ENCODE data around the gene NPIPA5.
"Not testable (repeated sequence)": the region's sequence is repeated elsewhere in the genome, so short reads cannot be mapped to it uniquely, and the experiment has no call there.

Gene NPIPA5

DNA sequence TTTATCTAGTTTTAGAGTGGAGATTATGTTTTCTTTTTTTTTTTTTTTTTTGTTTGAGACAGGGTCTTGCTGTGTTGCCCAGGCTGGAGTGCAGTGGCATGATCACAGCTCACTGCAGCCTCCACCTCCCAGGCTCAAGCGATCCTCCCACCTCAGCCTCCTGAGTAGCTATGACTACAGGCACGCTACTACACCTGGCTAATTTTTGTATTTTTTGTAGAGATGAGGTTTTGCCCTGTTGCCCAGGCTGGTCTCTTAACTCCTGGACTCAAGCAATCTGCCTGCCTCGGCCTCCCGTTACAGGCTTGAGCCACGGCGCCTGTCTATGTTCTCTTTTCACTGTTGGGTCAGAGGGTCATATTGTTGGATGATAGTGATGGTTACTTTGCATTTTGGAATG is 22.2 kb upstream of the NPIPA5 start:
- H3K9me3 ChIP-seq; H3K4me3 ChIP-seq; H3K27me3 ChIP-seq (ENCODE audit: low read depth); DNase-seq (ENCODE audit: low spot score in 2 of 2); in situ Hi-C loops (cut with MboI; ENCODE audit: low sequenced_read_pairs); H3K4me1 ChIP-seq: not testable (repeated sequence)
- peaks cover 11% of the 10 kb centered on the region for H3K36me3 ChIP-seq (replicated peaks)

DNA sequence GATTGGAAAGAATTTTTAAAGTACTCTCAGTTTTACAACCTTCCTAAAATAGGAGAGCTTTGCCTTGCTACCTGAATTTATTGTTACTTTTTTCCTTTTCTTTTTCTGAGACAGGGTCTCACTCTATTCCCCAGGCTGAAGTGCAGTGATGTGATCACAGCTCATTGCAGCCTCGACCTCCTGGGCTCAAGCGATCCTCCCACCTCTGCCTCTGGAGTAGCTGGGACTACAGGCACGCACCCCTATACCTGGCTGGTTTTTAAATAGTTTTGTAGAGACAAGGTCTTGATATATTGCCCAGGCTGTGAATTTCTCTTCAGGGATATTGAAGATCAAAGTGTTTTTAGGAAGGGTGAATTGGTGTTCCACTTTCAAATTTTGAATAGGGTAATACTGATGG is 21.2 kb upstream of the NPIPA5 start:
- Histone ChIP-seq H3K4me3 (no peak overlapping the region), H3K27me3 (ENCODE audit: low read depth) (no peaks in the 10 kb centered on the region), H3K36me3 (replicated peaks) (peaks cover 11% of the 10 kb centered on the region), H3K9me3 (no peaks in the 10 kb centered on the region), H3K4me1 (no peaks in the 10 kb centered on the region)
- DNase-seq (ENCODE audit: low spot score in 2 of 2), result no peak
- in situ Hi-C loops (cut with MboI; ENCODE audit: low sequenced_read_pairs), result no loop called here

DNA sequence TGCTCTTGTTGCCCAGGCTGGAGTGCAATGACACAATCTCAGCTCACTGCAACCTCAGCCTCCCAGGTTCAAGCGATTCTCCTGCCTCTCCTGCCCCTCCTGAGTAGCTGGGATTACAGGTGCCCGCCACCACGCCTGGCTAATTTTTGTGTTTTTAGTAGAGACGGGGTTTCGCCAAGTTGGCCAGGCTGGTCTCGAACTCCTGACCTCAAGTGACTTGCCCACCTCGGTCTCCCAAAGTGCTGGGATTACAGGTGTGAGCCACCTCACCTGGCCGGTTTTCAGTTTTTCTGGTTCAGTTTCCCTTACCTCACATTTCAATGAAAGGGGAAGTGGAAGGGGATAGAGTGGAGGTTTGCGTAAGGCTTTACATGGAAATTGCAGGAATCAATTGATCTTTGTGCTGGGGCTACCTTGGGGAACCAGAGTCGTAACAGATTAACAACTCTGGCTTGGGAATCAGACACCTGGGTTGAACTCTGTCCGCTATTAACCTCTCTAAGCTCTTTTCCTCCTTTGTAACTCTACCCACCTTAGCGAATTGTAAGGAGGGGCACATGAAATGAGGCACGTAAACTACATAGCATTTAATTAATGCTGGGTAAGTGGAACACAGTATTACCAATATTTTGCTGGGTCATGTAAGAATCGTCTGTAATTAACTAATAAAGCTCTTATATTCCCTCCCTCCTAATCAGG is 20.7 kb upstream of the NPIPA5 start:
- Histone ChIP-seq H3K4me3 (no peak overlapping the region), H3K27me3 (ENCODE audit: low read depth) (no peaks in the 10 kb centered on the region), H3K9me3 (no peaks in the 10 kb centered on the region), H3K36me3 (replicated peaks) (peaks cover 11% of the 10 kb centered on the region), H3K4me1 (no peaks in the 10 kb centered on the region)
- in situ Hi-C loops (cut with MboI; ENCODE audit: low sequenced_read_pairs), result no loop called here
- no peak for DNase-seq (ENCODE audit: low spot score in 2 of 2)

DNA sequence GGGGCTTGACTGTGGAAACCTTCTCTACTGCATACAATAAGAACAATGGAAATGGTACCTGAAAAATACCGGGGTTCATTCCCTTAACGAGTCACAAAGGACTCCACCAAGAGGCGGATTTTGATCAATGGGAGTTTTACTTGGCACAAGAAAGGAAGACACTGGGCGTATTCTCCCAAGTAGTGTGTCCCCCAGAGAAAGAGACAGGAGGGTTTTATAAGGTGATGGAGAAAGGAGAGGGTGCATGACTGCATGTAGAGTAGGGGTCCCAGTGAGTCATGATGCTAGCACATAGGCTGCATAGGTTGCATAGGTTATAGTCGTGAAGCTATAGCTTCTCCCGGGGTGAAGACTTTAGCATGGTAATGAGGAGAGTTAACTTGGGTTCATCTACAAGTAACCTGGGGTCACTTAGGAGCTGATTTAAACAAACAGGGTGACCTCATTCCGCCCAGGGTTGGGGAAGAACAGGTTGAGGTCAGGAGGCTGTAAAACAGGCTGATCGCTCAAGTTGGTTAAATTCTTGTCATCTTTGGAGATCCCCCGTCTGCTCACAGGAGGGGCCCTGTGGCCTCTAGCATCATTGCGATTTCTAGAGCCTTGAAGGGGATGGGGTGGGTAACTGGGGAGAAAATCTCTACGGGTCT is 19.0 kb upstream of the NPIPA5 start:
- Histone ChIP-seq H3K27me3 (ENCODE audit: low read depth) (no peaks in the 10 kb centered on the region), H3K36me3 (replicated peaks) (peaks cover 7% of the 10 kb centered on the region), H3K4me3 (peak overlapping the region; percentile 44; the same call in 1 of the 2 replicates), H3K4me1 (no peaks in the 10 kb centered on the region), H3K9me3 (no peaks in the 10 kb centered on the region)
- in situ Hi-C loops (cut with MboI; ENCODE audit: low sequenced_read_pairs), result no loop called here
- DNase-seq (ENCODE audit: low spot score in 2 of 2), result no peak

DNA sequence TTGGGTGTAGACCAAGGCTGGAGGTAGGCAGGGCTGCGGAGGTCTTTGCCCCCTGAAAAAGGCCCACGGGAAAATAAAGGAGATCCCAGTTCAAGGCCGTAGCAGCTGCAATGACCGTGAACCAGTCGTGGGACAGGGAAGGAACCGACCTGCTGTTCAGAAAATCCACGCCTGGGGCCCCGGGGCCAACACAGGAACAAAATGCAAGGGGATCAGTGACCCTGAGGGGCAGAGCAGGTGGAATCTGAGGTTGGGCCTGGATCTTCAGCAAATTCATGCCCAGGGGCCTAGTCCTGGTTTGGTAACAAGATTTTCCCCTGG is 18.4 kb upstream of the NPIPA5 start:
- H3K27me3 ChIP-seq (ENCODE audit: low read depth); DNase-seq (ENCODE audit: low spot score in 2 of 2); in situ Hi-C loops (cut with MboI; ENCODE audit: low sequenced_read_pairs); H3K36me3 ChIP-seq (replicated peaks); H3K4me1 ChIP-seq; H3K9me3 ChIP-seq: not testable (repeated sequence)
- peak overlapping the region; percentile 44 for H3K4me3 ChIP-seq

DNA sequence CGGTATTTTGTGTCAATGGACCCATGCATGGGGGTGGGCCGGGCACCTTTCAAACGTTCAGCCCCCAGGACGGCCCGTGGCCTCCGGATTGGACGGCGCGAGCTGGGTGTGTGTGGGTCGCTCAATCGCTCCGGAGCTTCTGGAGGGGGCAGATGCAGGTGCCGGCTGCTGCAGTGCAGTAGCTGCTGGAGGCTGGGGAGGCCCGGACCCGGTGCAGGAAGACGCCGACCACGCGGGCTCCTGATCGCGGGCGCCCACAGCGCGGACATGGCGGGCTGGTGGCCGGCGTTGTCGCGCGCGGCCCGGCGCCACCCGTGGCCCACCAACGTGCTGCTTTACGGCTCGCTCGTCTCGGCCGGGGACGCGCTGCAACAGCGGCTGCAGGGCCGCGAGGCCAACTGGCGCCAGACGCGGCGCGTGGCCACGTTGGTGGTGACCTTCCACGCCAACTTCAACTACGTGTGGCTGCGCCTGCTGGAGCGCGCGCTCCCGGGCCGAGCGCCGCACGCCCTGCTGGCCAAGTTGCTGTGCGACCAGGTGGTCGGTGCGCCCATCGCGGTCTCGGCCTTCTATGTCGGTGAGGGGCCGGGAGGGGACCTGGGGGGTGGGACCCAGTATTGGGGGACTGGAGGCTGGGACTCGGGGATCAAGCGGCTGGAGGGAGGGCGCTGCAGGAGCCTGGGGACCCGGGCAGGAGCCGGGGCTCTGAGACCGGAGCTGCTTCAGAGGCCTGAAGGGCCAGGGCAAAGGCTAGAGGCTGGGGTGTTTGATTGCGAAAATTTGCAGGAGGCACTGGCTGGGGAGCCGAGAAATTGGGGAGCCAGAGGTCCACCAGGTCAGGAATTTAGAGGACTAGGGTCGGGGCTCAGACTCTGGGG is 17.8 kb upstream of the NPIPA5 start, which contains the start of gene MPV17L:
Gene MPV17L, plus strand, starts transcription at position 124 of the 878 bp plus-strand sequence. Its CDS starts 144 bp downstream, at position 268.
- H3K9me3 ChIP-seq; H3K4me1 ChIP-seq; in situ Hi-C loops (cut with MboI; ENCODE audit: low sequenced_read_pairs); H3K27me3 ChIP-seq (ENCODE audit: low read depth); H3K36me3 ChIP-seq (replicated peaks): not testable (repeated sequence)
- peak within 1 kb of the TSS; percentile 44 for H3K4me3 ChIP-seq
- DNase-seq (ENCODE audit: low spot score in 2 of 2), result peak; percentile 61 to 82

DNA sequence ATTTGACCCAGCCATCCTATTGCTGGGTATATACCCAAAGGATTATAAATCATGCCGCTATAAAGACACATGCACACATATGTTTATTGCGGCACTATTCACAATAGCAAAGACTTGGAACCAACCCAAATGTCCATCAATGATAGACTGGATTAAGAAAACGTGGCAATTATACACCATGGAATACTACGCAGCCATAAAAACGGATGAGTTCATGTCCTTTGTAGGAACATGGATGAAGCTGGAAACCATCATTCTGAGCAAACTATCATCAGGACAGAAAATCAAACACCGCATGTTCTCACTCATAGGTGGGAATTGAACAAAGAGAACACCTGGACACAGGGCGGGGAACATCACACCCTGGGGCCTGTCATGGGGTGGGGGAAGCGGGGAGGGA is 14.9 kb upstream of the NPIPA5 start:
- H3K36me3 ChIP-seq (replicated peaks); DNase-seq (ENCODE audit: low spot score in 2 of 2); H3K4me1 ChIP-seq; H3K9me3 ChIP-seq; H3K4me3 ChIP-seq; in situ Hi-C loops (cut with MboI; ENCODE audit: low sequenced_read_pairs); H3K27me3 ChIP-seq (ENCODE audit: low read depth): not testable (repeated sequence)

DNA sequence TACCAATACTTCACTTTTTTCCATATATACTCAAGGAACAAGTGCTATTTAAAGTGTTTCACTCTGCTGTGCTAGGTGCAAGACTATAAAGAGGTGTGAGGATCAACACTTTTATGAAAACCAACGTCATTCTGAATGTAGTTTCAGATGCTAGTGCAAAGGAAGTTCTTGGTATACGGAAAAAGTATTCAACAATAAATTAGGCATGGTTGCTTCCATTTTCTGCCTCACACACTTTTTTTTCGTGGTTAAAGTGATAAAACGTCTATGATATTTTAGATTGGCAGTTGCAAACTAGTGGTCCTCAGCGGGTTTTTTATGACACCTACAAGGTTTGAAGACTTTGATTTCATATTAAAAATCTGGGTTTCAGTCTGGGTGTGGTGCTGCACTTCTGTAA is 11.8 kb upstream of the NPIPA5 start:
- H3K9me3 ChIP-seq; H3K27me3 ChIP-seq (ENCODE audit: low read depth); in situ Hi-C loops (cut with MboI; ENCODE audit: low sequenced_read_pairs); H3K4me1 ChIP-seq; H3K36me3 ChIP-seq (replicated peaks); H3K4me3 ChIP-seq; DNase-seq (ENCODE audit: low spot score in 2 of 2): not testable (repeated sequence)

DNA sequence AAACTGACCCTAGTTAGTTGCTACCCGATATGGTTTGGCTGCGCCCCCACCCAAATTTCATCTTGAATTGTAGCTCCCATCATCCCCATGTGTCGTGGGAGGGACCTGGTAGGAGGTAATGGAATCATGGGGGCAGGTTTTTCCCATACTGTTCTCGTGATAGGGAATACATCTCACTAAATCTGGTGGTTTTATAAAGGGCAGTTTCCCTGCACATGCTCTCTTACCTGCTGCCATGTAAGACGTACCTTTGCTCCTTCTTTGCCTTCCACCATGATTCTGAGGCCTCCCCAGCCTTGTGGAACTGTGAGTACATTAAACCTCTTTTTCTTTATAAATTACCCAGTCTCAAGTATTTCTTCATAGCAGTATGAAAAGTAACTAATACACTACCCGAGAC is 10.0 kb upstream of the NPIPA5 start:
- DNase-seq (ENCODE audit: low spot score in 2 of 2); H3K36me3 ChIP-seq (replicated peaks); in situ Hi-C loops (cut with MboI; ENCODE audit: low sequenced_read_pairs); H3K9me3 ChIP-seq; H3K4me3 ChIP-seq; H3K27me3 ChIP-seq (ENCODE audit: low read depth); H3K4me1 ChIP-seq: not testable (repeated sequence)

DNA sequence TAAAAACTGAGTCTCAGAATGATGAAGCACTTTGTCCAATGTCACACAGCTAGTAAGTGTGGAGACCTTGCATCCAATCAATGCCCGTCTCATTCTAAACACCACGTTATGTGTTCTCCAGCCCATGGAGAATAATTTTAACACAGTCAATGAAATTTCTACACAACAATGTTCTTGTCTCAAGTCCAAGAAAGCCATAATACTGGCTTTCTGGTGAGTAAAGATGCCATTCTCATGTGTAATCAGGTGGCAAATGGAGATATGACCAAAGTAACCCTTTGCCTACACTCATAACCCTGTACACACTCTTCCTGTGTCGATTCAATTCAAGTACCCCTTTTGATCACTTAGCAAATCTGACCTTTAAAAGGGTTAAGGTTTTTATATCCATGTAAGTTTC is 4.7 kb upstream of the NPIPA5 start:
- H3K9me3 ChIP-seq; H3K27me3 ChIP-seq (ENCODE audit: low read depth); H3K36me3 ChIP-seq (replicated peaks); H3K4me3 ChIP-seq; DNase-seq (ENCODE audit: low spot score in 2 of 2); in situ Hi-C loops (cut with MboI; ENCODE audit: low sequenced_read_pairs); H3K4me1 ChIP-seq: not testable (repeated sequence)

DNA sequence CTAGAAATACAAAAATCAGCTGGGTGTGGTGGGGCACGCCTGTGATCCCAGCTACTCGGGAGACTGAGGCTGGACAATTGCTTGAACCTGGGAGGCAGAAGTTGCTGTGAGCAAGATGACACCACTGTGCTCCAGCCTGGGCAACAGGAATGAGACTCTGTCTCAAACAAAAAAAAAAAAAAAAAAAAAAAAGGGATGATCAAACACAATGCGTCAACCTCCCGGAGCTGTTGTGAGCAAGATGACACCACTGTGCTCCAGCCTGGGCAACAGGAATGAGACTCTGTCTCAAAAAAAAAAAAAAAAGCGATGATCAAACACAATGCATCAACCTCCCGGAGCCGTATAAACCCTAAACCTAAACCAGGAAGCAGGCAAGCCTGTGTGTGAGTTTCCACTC is 20.6 kb downstream of the NPIPA5 start:
- H3K4me1 ChIP-seq; H3K27me3 ChIP-seq (ENCODE audit: low read depth); in situ Hi-C loops (cut with MboI; ENCODE audit: low sequenced_read_pairs); H3K36me3 ChIP-seq (replicated peaks); H3K9me3 ChIP-seq; DNase-seq (ENCODE audit: low spot score in 2 of 2); H3K4me3 ChIP-seq: not testable (repeated sequence)

DNA sequence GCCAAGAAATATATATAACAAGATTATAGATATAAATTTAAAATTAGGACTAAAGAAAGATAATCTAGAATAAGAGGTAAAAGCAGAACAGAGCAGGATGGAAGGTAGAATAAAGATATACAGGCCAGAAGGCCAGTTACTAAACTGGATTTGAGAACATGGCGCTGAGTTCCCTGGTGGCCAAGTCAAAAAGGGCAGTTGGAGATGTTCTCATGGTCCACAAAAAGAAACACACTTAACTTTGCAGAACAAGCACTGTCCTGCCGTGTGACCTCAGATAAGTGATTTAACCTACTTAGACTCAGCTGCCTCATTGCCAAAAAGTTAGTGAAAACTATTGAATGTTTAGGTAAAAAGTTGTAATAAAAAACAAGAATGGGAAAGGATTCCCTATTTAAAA is 23.2 kb downstream of the NPIPA5 start:
- H3K4me1 ChIP-seq; in situ Hi-C loops (cut with MboI; ENCODE audit: low sequenced_read_pairs); H3K36me3 ChIP-seq (replicated peaks); H3K27me3 ChIP-seq (ENCODE audit: low read depth); H3K4me3 ChIP-seq; DNase-seq (ENCODE audit: low spot score in 2 of 2); H3K9me3 ChIP-seq: not testable (repeated sequence)

DNA sequence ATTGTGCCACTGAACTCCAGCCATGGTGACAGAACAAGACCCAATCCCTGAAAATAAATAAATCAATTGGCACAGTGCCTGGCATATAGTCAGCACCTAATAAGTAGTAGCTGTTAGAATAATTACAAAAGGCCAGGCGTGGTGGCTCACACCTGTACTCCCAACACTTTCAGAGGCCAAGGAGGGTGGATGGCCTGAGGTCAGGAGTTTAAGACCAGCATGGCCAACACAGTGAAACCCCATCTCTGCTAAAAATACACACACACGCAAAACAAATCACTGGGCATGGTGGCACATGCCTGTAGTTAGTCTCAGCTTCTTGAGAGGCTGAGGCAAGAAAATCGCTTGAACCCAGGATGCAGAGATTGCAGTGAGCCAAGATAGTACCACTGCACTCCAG is 25.2 kb downstream of the NPIPA5 start:
- DNase-seq (ENCODE audit: low spot score in 2 of 2); H3K4me3 ChIP-seq; H3K27me3 ChIP-seq (ENCODE audit: low read depth); in situ Hi-C loops (cut with MboI; ENCODE audit: low sequenced_read_pairs); H3K9me3 ChIP-seq; H3K4me1 ChIP-seq; H3K36me3 ChIP-seq (replicated peaks): not testable (repeated sequence)

DNA sequence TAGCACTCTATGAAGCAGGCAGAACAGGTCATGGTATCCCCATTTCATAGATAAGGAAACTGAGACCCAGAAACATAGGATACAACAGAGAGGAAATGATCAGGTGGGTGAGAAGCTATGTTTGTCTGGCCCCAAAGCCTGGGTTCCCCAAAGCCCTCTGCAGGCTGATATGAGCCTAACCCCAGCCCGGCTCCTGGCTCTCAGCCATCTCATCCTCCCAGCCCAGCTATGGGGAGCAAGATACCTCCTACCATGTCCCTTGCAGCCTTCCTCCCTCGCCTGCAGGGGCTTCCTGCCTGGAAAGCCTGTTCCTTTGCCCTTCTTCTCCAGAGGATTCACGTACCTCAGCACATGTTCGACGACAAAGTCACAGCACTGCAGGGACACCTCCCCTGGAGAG is 26.3 kb downstream of the NPIPA5 start:
- H3K27me3 ChIP-seq (ENCODE audit: low read depth); H3K4me1 ChIP-seq; H3K36me3 ChIP-seq (replicated peaks); H3K4me3 ChIP-seq; in situ Hi-C loops (cut with MboI; ENCODE audit: low sequenced_read_pairs); H3K9me3 ChIP-seq; DNase-seq (ENCODE audit: low spot score in 2 of 2): not testable (repeated sequence)
